K562 (cell line): ENCODE results near the gene AGPAT2. TPM values are rescaled to one million over a fixed set of nuclear protein-coding genes. Genes with fewer than 3 reads are reported as not detected.

ENCODE experiments used
- FOXP1 ChIP-seq: sonication (generic); formaldehyde crosslinking; IDR thresholded peaks from 2 replicates; pipeline ENCODE4 v1.8.0; 2022; ENCODE audit warnings: mild to moderate bottlenecking, missing genetic modification reagents
- GMEB1 ChIP-seq: fragments of 250-450 bp; sonication (Bioruptor Pico); IDR thresholded peaks from 2 replicates; pipeline ENCODE4 v1.4.0; 2020; ENCODE audit warnings: mild to moderate bottlenecking
- PBX2 ChIP-seq, 2 experiments: IDR thresholded peaks in 1 of 2; conservative IDR thresholded peaks in 1 of 2; 2 replicates each; pipeline ENCODE4 v1.6.1; 2016; ENCODE audit warnings: low read depth in 2 of 2, mild to moderate bottlenecking in 1 of 2, missing compliant biosample characterization in 1 of 2, missing genetic modification characterization in 1 of 2, moderate library complexity in 1 of 2
- PURB ChIP-seq: sonication (generic); formaldehyde crosslinking; IDR thresholded peaks from 2 replicates; pipeline ENCODE4 v1.9.0; 2021; ENCODE audit warnings: low read depth, mild to moderate bottlenecking, missing genetic modification reagents
- TEAD2 ChIP-seq: fragments of 450-650 bp; IDR thresholded peaks from 2 replicates; pipeline ENCODE4 v1.6.1; 2016; ENCODE audit warnings: missing genetic modification characterization, control low read depth, missing compliant biosample characterization
- TRIM25 ChIP-seq: fragments of 450-650 bp; IDR thresholded peaks from 2 replicates; pipeline ENCODE4 v1.7.0; 2016; ENCODE audit warnings: borderline replicate concordance
- ZNF407 ChIP-seq: fragments of 450-650 bp; IDR thresholded peaks from 2 replicates; pipeline ENCODE4 v1.6.1; 2016; ENCODE audit warnings: low read depth
- ZNF561 ChIP-seq: fragments of 450-650 bp; formaldehyde crosslinking; conservative IDR thresholded peaks from 2 replicates; pipeline ENCODE4 v1.4.0; 2020; ENCODE audit warnings: mild to moderate bottlenecking, moderate library complexity
- ZNF695 ChIP-seq: fragments of 450-650 bp; formaldehyde crosslinking; IDR thresholded peaks from 2 replicates; pipeline ENCODE4 v1.4.0; 2020; ENCODE audit warnings: mild to moderate bottlenecking, moderate library complexity
- polyA plus RNA-seq, 8 experiments: library from polyadenylated mRNA; depleted of rRNA in 4 of 8; stranded (reverse) in 5 of 8; unstranded in 3 of 8; fragments of >200 nt; fragmentation: Nextera tagmentation in 2 of 8; fragmentation: Illumina TruSeq in 1 of 8; extraction: Ambion mirVana in 2 of 8; extraction: Trizol in 1 of 8; gene quantifications; 2 replicates each; pipeline versions ENCODE4 v1.2.1 to v1.2.3, GENCODE V29; 2011 to 2014; ENCODE audit warnings: inconsistent platforms in 1 of 8, missing spikeins in 1 of 8
- total RNA-seq, 7 experiments: library from RNA; depleted of rRNA in 6 of 7; stranded (reverse); fragments of >200 nt in 6 of 7; fragmentation: Illumina TruSeq in 2 of 7; extraction: Trizol in 2 of 7; gene quantifications; 2 replicates each; pipeline versions ENCODE4 v1.2.1 to v1.2.3, GENCODE V29; 2011 to 2021; ENCODE audit warnings: low replicate concordance in 1 of 7

Gene AGPAT2
- total and polyA plus RNA-seq, 9 of the 15 experiments (the other 6 are each of a cell fraction or from before 2014, with no cell fraction given), result 0.13 to 54.5 (median 23.9) TPM

- peak; percentile 96 for TF ChIP-seq ZNF407
- no peak for TF ChIP-seq ZNF561
- no peak for TF ChIP-seq ZNF695 (CRISPR knock-in tag)
- no peak for TF ChIP-seq PBX2 (CRISPR knock-in tag; IDR thresholded peaks at IDR 0.05; ENCODE audit: low read depth)
- no peak for TF ChIP-seq PBX2 (tag; conservative IDR thresholded peaks at IDR 0.05; ENCODE audit: low read depth)
- TF ChIP-seq PURB, result no peak
- no peak for TF ChIP-seq TEAD2 (tag)
- TF ChIP-seq FOXP1 (CRISPR knock-in tag), result peak; percentile 88
- TF ChIP-seq GMEB1 (CRISPR knock-in tag), result peak; percentile 84
- no peak for TF ChIP-seq TRIM25
- TF ChIP-seq, all 486 proteins: peak for 205
Observed at GRCh38 chr9:136728080-136728547, 40.9 kb upstream of the AGPAT2 start (continued).
